Brain microvascular endothelial cell (primary cell): ENCODE data around the gene PSMC4.

Experiments
- DNase-seq: peaks from one replicate; pipeline ENCODE4 v3.0.0-alpha.2; 2020
- H3K27ac ChIP-seq: fragments of 250-450 bp; sonication (Bioruptor Pico); 2 replicates; pipeline ENCODE4 v1.5.1; 2020; ENCODE audit warnings: mild to moderate bottlenecking, moderate library complexity
- H3K27me3 ChIP-seq: fragments of 250-450 bp; sonication (Bioruptor Pico); replicated peaks from 2 replicates; pipeline ENCODE4 v1.5.1; 2020; ENCODE audit warnings: mild to moderate bottlenecking
- H3K36me3 ChIP-seq: fragments of 250-450 bp; sonication (Bioruptor Pico); replicated peaks from 2 replicates; pipeline ENCODE4 v1.5.1; 2020; ENCODE audit warnings: mild to moderate bottlenecking
- H3K4me3 ChIP-seq: 2 replicates; pipeline ENCODE4 v1.5.1; 2011; ENCODE audit warnings: low read depth, mild to moderate bottlenecking, control low read depth, low read length, moderate library complexity
- in situ Hi-C: cut with HindIII; loops from 2 replicates; pipeline ENCODE4 v1.10.0; 2017; ENCODE audit warnings: low sequenced_read_pairs, low pct_ligation_motif_present
- TF ChIP-seq, protein P1 (sequence below): IDR thresholded peaks from 2 replicates; pipeline ENCODE4 v1.5.1; 2011; ENCODE audit warnings: low read depth, mild to moderate bottlenecking, moderate library complexity, low read length, control low read depth, inconsistent platforms; ENCODE audit errors: missing control alignments

The PSMC4 gene

DNA sequence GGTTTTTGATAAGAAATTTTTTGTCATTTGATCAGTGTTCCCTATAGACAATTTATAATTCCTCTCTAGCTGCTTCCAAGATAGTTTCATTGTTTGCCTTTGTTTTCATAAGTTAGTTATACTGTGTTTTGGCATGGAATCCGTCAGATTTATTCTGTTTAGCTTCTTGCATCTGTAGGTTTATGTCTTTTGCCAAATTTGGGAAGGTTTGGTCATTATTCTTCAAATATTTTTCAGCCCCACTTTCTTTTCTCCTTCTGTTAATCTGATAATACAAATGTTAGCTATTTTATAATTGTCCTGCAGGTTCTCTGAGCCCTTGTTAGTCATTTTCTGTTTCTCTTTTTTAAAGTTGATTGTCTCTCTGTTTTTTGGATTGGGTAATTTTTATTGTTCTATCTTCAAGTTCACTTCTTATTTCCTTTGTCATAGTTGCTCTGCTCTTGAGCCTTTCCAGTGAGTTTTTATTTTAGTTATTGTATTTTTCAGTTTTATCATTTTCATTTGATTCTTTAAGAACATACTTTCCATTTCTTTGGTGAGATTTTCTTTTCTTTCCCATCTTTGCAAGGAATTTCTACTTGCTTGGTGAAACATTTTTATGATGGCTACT lies 30.6 kb upstream of the PSMC4 start:
- Histone ChIP-seq H3K27me3 (no peaks in the 10 kb centered on the region), H3K36me3 (no peaks in the 10 kb centered on the region), H3K27ac (no peak overlapping the region), H3K4me3 (no peak overlapping the region)
- in situ Hi-C loops: no loop called here
- TF ChIP-seq, protein P1, sequence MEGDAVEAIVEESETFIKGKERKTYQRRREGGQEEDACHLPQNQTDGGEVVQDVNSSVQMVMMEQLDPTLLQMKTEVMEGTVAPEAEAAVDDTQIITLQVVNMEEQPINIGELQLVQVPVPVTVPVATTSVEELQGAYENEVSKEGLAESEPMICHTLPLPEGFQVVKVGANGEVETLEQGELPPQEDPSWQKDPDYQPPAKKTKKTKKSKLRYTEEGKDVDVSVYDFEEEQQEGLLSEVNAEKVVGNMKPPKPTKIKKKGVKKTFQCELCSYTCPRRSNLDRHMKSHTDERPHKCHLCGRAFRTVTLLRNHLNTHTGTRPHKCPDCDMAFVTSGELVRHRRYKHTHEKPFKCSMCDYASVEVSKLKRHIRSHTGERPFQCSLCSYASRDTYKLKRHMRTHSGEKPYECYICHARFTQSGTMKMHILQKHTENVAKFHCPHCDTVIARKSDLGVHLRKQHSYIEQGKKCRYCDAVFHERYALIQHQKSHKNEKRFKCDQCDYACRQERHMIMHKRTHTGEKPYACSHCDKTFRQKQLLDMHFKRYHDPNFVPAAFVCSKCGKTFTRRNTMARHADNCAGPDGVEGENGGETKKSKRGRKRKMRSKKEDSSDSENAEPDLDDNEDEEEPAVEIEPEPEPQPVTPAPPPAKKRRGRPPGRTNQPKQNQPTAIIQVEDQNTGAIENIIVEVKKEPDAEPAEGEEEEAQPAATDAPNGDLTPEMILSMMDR: no peak
- DNase-seq: no peak

- DNase-seq: no peak
- Histone ChIP-seq H3K27me3 (no peaks in the 10 kb centered on the region), H3K27ac (peak overlapping the region; percentile 1), H3K4me3 (no peak overlapping the region), H3K36me3 (no peaks in the 10 kb centered on the region)
- TF ChIP-seq, protein P1: no peak
- in situ Hi-C loops: no loop called here
Observed at GRCh38 chr19:39941151-39941550, 29.8 kb upstream of the PSMC4 start.

DNA sequence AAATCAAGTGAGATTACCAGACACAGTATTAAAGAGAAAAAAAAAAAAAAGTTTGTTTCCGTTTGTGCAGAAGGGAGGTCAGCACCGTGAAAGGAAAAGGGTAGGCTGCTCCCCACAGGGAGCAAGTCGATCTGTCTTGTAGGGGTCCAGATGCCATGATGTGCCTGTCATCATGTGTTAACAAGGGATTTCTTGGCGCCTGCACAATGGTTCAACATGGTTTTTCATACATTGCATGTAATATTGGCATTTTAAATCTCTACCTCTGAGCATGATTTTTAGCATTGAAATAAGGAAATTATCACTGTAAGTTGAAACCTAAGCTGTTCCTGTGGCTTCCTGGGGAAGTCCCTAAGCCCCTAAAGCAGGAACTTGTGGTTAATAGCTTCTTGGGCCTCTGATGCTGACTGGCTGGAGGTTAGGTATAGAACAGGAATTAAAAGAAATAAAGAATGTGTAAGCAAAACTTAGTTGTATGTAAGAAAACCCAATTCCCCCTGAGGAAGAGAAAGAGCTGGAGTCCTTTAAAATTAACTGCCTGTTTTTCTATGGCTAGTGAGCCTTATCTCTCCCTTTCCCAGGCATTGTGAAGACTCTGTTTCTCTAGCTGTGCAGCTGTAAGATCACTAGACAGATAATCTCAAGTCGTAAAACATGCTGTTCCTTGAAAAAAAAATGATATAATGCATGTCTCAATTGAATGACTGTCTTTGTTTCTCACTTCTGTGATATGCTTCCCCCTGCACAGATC lies 29.2 kb upstream of the PSMC4 start:
- Histone ChIP-seq H3K27me3 (no peaks in the 10 kb centered on the region), H3K27ac (peak overlapping the region; percentile 27), H3K4me3 (no peak overlapping the region), H3K36me3 (no peaks in the 10 kb centered on the region)
- in situ Hi-C loops: no loop called here
- TF ChIP-seq, protein P1: no peak
- DNase-seq: peak; percentile 52

DNA sequence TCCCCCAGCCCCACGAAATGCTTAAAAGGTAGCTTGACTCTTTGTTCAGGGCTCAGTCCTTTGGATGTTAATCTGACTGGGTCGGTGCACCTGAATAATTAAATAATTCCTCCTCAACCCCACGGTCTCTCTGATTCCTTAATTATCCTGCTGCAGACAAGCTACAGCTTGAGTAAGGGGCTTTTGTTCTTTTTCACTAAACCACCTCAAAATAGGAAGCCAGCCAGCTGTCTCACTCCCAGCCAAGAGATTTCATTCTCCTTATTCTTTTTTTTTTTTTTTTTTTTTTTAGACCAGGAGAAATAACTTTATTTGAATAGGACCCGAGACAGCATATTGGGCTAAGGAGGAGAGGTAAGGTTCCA lies 28.6 kb upstream of the PSMC4 start:
- peak overlapping the region; percentile 27 for H3K27ac ChIP-seq
- DNase-seq: no peak
- no peak overlapping the region for H3K4me3 ChIP-seq
- no peaks in the 10 kb centered on the region for H3K36me3 ChIP-seq
- in situ Hi-C loops: no loop called here
- TF ChIP-seq, protein P1: no peak
- H3K27me3 ChIP-seq: no peaks in the 10 kb centered on the region

GRCh38 chr19:39943586-39943985 lies 27.4 kb upstream of the PSMC4 start:
- in situ Hi-C loops: no loop called here
- no peak overlapping the region for H3K27ac ChIP-seq
- H3K27me3 ChIP-seq: no peaks in the 10 kb centered on the region
- H3K4me3 ChIP-seq: no peak overlapping the region
- TF ChIP-seq, protein P1: no peak
- no peak for DNase-seq
- H3K36me3 ChIP-seq: no peaks in the 10 kb centered on the region
